Activated CD4-positive, alpha-beta memory T cell treated with anti-CD3 and anti-CD28 coated beads for 36 hours (primary cell): ENCODE data around the gene HYI. TPM values are rescaled to one million over a fixed set of nuclear protein-coding genes. Genes with fewer than 3 reads are reported as not detected.

Source experiments
- CTCF ChIA-PET: fragments of 350-600 bp; sonication (Branson Sonifier 250); formaldehyde crosslinking; loops from one replicate; lab custom pipeline; 2021; ENCODE audit warnings: antibody characterized with exemption, inconsistent platforms; lab: Charles Lee
- POLR2A ChIA-PET: fragments of 350-600 bp; sonication (Branson Sonifier 250); formaldehyde crosslinking; loops from one replicate; lab custom pipeline; 2021; ENCODE audit warnings: antibody characterized with exemption; lab: Charles Lee
- DNase-seq: peaks from one replicate; pipeline ENCODE4 v3.0.0-alpha.2; 2020
- H3K27ac Mint-ChIP-seq: one replicate; pipeline ENCODE4 v1.8.0; 2021; ENCODE audit warnings: mixed read lengths
- H3K27me3 Mint-ChIP-seq: one replicate; pipeline ENCODE4 v1.8.0; 2021; ENCODE audit warnings: mixed read lengths
- H3K36me3 Mint-ChIP-seq: one replicate; pipeline ENCODE4 v1.8.0; 2021; ENCODE audit warnings: mixed read lengths
- H3K4me1 Mint-ChIP-seq: one replicate; pipeline ENCODE4 v1.8.0; 2021; ENCODE audit warnings: low read depth, mixed read lengths
- H3K4me3 Mint-ChIP-seq: one replicate; pipeline ENCODE4 v1.8.0; 2021; ENCODE audit warnings: mild to moderate bottlenecking, mixed read lengths
- H3K9me3 Mint-ChIP-seq: one replicate; pipeline ENCODE4 v1.8.0; 2021; ENCODE audit warnings: mixed read lengths
- intact Hi-C: fragments of 100-400 bp; cut with micrococcal nuclease; formaldehyde crosslinking; loops from one replicate; pipeline ENCODE4 v1.15.1; 2023
- total RNA-seq, 2 experiments: library from RNA; stranded (reverse); gene quantifications; one replicate each; pipeline ENCODE4 v1.2.3, GENCODE V29; 2021

HYI gene
- total RNA-seq, 2 experiments from 2014 or later = 11.9 to 13.9 TPM

DNA sequence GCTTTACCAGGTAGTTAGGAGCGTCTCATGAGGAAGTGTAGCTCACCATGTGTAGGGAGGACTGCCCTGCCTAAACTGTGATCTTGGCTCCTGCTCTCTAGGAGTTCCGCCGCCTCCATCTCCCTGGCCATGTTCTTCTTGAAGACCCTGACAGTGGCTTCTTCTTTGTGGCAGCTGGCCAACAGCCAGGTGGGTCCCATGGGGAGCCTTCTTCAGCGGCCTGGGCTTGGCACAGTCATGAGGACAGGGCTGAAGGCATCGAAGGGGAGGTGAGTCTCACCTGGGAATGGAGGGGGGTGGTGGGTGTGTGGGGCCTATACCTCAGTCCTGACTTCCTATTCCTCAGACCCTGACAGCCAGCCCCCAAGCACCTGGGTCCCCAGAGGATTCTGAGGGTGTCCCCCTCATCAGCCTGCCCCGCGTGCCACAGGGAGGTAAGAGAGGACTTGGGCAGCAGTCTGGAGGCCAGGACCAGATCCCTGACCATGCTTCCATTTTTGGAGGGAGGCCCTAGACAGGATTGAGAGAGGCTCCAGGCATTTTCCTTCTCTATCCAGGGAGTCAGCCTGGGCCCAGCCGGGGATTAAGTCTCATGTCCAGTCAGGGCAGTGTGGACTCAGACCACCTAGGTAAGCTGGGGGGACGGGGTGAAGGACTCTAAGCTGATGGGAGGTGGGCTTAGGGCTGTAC, 21.4 kb downstream of the HYI start:
- CTCF ChIA-PET = interaction anchor here (1.1 kb wide), 1 partner anchor 205 kb away, joined by 3 read pairs; no protein-coding TSS in a partner anchor
- no peaks in the 10 kb centered on the region for H3K27me3 Mint-ChIP-seq
- H3K27ac Mint-ChIP-seq = no peak overlapping the region
- no peaks in the 10 kb centered on the region for H3K4me1 Mint-ChIP-seq
- DNase-seq = no peak
- H3K36me3 Mint-ChIP-seq = peaks cover 32% of the 10 kb centered on the region
- no peak overlapping the region for H3K4me3 Mint-ChIP-seq
- POLR2A ChIA-PET = no interaction called here
- intact Hi-C loops = no loop called here
- no peaks in the 10 kb centered on the region for H3K9me3 Mint-ChIP-seq

DNA sequence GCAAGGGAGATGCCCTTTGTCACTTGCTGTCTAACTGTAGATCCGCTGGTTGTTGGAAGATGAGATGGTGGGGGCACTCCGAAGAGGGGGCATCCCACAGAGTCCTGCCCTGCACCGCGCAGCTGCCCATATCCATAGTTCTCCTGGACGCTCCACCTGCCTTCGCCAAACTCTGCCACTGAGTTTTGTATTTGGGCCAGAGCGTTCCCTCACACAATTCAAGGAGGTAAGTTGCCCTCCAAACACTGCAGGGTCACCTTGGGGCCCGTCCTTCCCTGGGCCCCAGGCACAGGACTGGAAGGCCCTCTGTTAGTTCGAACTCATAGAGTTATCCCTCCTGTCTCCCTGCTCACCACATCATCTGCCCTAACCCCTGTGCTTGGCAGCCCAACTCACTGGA, 22.1 kb downstream of the HYI start:
- POLR2A ChIA-PET = no interaction called here

DNA sequence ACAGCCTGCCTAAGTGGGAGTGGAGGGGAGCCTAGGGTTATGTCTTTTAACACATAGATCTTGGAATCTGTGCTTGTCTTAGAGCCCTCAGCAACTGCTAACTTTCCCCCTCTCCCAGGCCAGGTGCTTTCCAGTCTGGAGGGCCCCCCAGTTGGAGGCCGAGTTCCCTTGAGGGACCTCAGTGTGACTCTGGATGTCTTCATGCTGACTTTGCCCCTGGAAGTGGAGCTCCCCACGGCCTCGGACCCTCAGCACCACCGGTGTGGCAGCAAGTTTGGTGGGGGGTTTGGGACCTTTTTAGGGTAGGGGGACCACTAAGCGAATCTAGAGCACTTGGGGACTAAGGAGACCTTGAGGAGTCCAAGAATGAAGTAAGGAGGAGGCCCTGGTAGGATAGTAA, 22.9 kb downstream of the HYI start:
- DNase-seq = no peak
- Mint-ChIP-seq H3K9me3 (no peaks in the 10 kb centered on the region), H3K4me1 (no peaks in the 10 kb centered on the region), H3K27me3 (no peaks in the 10 kb centered on the region), H3K36me3 (peaks cover 39% of the 10 kb centered on the region), H3K27ac (no peak overlapping the region), H3K4me3 (no peak overlapping the region)
- CTCF ChIA-PET = no interaction called here
- intact Hi-C loops = no loop called here
- POLR2A ChIA-PET = no interaction called here

More for the DNA sequence above, 22.1 kb downstream of the HYI start:
- intact Hi-C loops = no loop called here
- Mint-ChIP-seq H3K27me3 (no peaks in the 10 kb centered on the region), H3K4me1 (no peaks in the 10 kb centered on the region), H3K9me3 (no peaks in the 10 kb centered on the region), H3K4me3 (no peak overlapping the region), H3K36me3 (peaks cover 34% of the 10 kb centered on the region), H3K27ac (no peak overlapping the region)
- CTCF ChIA-PET = no interaction called here
- no peak for DNase-seq

DNA sequence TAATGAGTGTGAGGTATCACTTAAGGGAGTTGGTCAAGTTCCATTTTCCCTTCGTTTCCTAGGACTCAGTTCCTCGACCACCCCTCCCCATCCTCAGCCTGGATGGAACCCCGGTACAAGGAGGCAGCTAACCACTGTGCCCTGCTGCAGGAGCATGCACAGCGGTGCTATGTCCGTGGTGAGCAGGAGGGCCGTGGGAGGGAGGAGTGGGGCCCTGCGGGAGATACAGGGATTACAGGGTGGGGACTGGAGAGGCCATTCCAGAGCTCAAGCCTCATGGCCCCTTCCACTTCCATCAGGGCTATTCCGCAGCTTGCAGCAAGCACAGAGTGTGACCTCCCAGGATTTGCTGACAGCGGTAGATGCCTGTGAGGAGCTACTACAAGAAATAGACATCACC, 25.8 kb downstream of the HYI start:
- POLR2A ChIA-PET = no interaction called here
- intact Hi-C loops = no loop called here
- DNase-seq = no peak
- H3K27ac Mint-ChIP-seq = no peak overlapping the region
- no peaks in the 10 kb centered on the region for H3K9me3 Mint-ChIP-seq
- no peaks in the 10 kb centered on the region for H3K27me3 Mint-ChIP-seq
- CTCF ChIA-PET = interaction anchor here (1.5 kb wide), 1 partner anchor 13 kb away, joined by 4 read pairs; no protein-coding TSS in a partner anchor
- peaks cover 38% of the 10 kb centered on the region for H3K36me3 Mint-ChIP-seq
- H3K4me3 Mint-ChIP-seq = no peak overlapping the region
- H3K4me1 Mint-ChIP-seq = no peaks in the 10 kb centered on the region

DNA sequence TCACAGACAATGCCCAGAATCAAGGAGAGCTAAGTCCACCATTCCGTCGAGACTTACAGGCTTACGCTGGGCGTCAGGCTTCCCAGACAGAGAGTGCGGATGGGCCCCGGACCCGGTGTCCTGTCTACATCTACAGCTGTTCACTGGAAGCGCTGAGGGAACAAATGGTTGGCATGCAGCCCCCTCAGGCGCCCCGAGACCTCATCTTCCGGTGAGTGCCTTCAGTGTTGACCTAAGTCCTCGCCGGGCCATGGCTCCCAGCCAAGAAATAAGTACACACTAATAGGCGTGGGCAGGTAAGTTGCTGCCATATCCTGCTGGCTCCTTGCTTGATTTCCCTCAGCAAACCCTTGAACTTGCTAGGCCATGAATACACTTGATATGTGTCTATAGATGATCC, 26.2 kb downstream of the HYI start:
- Mint-ChIP-seq H3K9me3 (no peaks in the 10 kb centered on the region), H3K27ac (no peak overlapping the region), H3K27me3 (no peaks in the 10 kb centered on the region), H3K36me3 (peaks cover 36% of the 10 kb centered on the region), H3K4me3 (no peak overlapping the region), H3K4me1 (no peaks in the 10 kb centered on the region)
- CTCF ChIA-PET = interaction anchor here (1.5 kb wide), 1 partner anchor 13 kb away, joined by 4 read pairs; no protein-coding TSS in a partner anchor
- intact Hi-C loops = no loop called here
- POLR2A ChIA-PET = no interaction called here
- DNase-seq = no peak

DNA sequence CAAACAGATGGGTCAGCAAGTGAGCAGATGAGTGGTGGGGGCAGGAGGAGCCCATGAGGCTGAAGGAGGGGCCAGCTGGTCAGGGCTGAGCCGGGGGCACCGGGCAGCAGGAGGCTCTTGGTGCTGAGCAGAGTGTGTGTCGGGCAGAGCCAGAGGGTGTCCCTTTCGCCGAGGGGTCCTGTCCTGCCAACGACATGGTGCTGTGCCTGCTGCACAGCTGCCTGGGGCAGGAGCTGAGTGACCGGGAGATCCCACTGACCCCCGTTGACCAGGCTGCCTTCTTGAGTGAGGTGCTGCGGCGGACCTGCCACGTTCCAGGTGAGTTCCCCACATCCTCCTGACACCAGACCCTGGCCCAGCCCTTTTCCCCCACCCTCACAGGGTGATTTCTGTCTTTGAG, 27.5 kb downstream of the HYI start:
- ChIA-PET POLR2A (no interaction called here), CTCF (interaction anchor here (1.3 kb wide), 1 partner anchor 68 kb away, joined by 5 read pairs; the partner anchor contains the start of gene CDC20)
- H3K9me3 Mint-ChIP-seq = no peaks in the 10 kb centered on the region
- peaks cover 33% of the 10 kb centered on the region for H3K36me3 Mint-ChIP-seq
- no peak overlapping the region for H3K27ac Mint-ChIP-seq
- H3K4me1 Mint-ChIP-seq = no peaks in the 10 kb centered on the region
- H3K27me3 Mint-ChIP-seq = no peaks in the 10 kb centered on the region
- DNase-seq = no peak
- H3K4me3 Mint-ChIP-seq = no peak overlapping the region
- intact Hi-C loops = no loop called here

DNA sequence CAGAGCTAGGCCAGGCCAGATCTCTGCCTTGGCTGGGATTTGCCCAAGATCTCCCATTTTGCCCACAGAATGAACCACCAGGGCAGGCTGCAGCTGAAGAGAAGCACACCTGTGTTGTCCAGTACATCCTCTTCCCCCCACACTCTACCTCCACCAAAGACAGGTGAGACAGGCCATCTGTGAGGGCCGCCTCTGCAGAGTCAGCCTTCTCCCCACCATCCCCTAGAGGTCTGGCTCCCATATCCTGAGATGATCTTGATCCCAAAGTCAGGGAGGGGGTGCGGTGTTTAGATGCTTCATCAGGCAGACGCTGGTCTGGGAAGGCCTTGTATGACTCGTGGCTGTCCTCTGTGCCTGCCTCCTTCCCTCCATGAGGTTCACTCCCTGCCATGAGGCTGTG, 28.7 kb downstream of the HYI start:
- Mint-ChIP-seq H3K4me3 (no peak overlapping the region), H3K27me3 (no peaks in the 10 kb centered on the region), H3K27ac (no peak overlapping the region), H3K4me1 (no peaks in the 10 kb centered on the region), H3K36me3 (peaks cover 27% of the 10 kb centered on the region), H3K9me3 (no peaks in the 10 kb centered on the region)
- intact Hi-C loops = no loop called here
- ChIA-PET CTCF (interaction anchor here (1.3 kb wide), 1 partner anchor 67 kb away, joined by 5 read pairs; the partner anchor contains the start of gene CDC20), POLR2A (no interaction called here)
- no peak for DNase-seq

DNA sequence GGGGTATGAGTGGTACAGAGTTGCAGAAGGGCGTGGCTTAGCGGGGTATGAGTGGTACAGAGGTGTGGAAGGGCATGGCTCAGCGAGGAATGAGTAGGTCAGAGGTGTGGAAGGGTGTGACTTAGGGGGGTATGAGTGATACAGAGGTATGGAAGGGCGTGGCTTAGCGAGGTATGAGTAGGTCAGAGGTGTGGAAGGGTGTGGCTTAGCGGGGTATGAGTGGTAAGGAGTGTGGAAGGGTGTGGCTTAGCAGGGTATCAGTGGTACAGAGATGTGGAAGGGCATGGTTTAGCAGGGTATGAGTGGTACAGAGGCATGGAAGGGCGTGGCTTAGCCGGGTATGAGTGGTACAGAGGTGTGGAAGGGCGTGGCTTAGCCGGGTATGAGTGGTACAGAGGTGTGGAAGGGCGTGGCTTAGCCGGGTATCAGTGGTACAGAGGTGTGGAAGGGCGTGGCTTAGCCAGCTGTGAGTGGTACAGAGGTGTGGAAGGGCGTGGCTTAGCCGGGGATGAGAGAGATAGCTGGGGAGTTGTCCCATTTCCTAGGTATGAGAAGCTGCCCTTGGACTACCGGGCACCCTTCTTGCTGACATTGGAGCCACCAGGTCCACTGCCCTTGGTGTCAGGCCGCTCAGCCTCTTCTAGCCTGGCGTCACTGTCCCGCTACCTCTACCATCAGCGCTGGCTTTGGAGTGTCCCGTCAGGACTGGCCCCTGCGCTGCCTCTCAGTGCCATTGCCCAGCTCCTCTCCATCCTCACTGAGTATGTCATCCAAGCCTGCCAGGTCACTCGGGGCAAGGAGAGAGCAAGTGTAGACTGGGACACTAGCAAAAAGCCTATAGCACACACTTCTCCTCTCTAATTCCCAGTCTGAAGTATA, 29.8 kb downstream of the HYI start:
- ChIA-PET POLR2A (no interaction called here), CTCF (no interaction called here)
- Mint-ChIP-seq H3K9me3 (no peaks in the 10 kb centered on the region), H3K27me3 (no peaks in the 10 kb centered on the region), H3K27ac (no peak overlapping the region), H3K4me1 (no peaks in the 10 kb centered on the region), H3K4me3 (no peak overlapping the region), H3K36me3 (peaks cover 28% of the 10 kb centered on the region)
- DNase-seq = peak; percentile 24
- intact Hi-C loops = no loop called here

DNA sequence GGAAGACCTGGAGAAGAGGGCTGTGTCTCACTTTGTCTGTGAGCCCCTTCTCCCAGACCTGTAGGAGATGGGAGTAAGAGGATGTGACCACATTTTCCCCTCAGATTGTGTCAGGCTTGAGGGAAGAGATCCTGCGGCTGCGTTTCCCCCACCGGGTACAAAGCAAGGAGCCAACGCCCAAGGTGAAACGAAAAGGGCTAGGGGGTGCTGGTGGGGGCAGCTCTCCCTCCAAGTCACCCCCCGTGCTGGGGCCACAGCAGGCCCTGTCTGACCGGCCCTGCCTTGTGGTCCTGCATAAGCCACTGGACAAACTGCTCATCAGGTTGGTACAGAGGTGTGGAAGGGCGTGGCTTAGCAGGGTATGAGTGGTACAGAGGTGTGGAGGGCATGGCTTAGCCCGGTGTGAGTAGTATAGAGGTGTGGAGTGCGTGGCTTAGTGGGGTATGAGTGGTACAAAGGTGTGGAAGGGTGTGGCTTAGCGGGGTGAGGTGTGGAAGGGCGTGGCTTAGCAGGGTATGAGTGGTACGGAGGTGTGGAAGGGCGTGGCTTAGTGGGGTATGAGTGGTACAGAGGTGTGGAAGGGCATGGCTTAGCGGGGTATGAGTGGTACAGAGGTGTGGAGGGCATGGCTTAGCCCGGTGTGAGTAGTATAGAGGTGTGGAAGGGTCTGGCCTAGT, 30.6 kb downstream of the HYI start:
- Mint-ChIP-seq H3K9me3 (no peaks in the 10 kb centered on the region), H3K27ac (no peak overlapping the region), H3K36me3 (peaks cover 27% of the 10 kb centered on the region), H3K4me3 (no peak overlapping the region), H3K27me3 (no peaks in the 10 kb centered on the region), H3K4me1 (no peaks in the 10 kb centered on the region)
- intact Hi-C loops = no loop called here
- POLR2A ChIA-PET = no interaction called here
- no peak for DNase-seq
- CTCF ChIA-PET = no interaction called here

DNA sequence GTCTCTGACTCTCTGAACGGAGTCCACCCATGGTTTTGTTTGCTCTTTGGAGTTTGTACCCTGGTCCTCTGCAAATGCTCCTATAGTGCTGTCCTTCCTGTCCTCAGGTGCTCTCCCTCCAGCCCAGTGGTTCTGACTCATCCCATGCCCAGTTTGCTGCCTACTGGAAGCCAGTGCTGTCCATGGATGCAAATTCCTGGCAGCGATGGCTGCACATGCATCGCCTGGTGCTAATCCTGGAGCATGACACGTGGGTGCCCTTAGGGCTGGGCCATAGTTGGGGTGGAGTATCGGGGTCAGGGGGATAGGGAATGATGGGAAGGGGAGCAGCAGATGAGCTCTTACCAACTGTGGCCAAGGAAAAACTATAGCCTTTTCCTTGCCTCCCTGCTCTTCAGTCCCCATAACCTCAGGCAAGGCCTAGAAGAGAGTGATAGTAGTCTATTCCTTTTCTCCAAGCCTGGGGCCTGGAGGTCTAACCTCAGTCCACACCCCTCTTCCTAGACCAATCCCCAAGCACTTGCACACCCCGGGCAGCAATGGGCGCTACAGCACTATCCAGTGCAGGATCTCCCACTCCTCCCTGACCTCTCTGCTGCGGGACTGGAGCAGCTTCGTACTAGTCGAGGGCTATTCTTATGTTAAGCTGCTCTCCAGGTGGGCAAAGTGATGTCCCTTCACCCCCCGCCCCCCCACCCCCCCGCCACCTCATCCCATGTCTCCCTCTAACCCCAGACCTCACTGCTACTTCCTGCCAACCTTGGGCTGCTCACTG, 31.6 kb downstream of the HYI start:
- no peak for DNase-seq
- Mint-ChIP-seq H3K4me1 (no peaks in the 10 kb centered on the region), H3K9me3 (no peaks in the 10 kb centered on the region), H3K36me3 (peaks cover 22% of the 10 kb centered on the region), H3K4me3 (no peak overlapping the region), H3K27ac (no peak overlapping the region), H3K27me3 (no peaks in the 10 kb centered on the region)
- ChIA-PET POLR2A (no interaction called here), CTCF (no interaction called here)
- intact Hi-C loops = no loop called here

DNA sequence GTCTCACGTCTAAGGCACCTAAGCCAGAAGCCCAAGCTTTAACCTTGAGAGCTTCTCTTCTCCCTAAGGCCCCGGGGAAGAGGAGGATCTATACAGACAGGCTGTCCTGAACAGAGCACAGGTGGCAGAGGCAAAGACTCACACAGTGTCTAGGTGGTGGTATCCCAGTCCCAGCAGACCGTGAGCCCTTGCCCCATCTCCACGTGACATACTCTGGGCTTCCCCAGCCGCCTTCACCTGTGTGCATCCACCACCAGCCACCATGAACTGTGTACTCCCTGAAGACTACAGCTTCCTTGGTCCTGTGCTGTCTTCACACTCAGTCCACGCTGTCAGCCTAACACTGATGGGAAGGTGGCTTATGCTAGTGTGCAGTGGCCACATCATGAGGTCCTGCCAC, 32.3 kb downstream of the HYI start:
- DNase-seq = no peak
- no peak overlapping the region for H3K4me3 Mint-ChIP-seq
- intact Hi-C loops = no loop called here
- POLR2A ChIA-PET = no interaction called here
- no peaks in the 10 kb centered on the region for H3K9me3 Mint-ChIP-seq
- peaks cover 18% of the 10 kb centered on the region for H3K36me3 Mint-ChIP-seq
- no peak overlapping the region for H3K27ac Mint-ChIP-seq
- H3K4me1 Mint-ChIP-seq = no peaks in the 10 kb centered on the region
- CTCF ChIA-PET = no interaction called here
- H3K27me3 Mint-ChIP-seq = no peaks in the 10 kb centered on the region
